Gastroesophageal sphincter (tissue), 3 donors: Measurements from ENCODE around the gene SH3RF3.

Experiments used
- EP300 ChIP-seq: sonication (generic); formaldehyde crosslinking; IDR thresholded peaks from one replicate; pipeline ENCODE4 v1.6.1; 2017; ENCODE audit warnings: antibody characterized with exemption, mild to moderate bottlenecking
- POLR2A ChIP-seq, 2 donors: fragments of 450-650 bp; IDR thresholded peaks; one replicate each; pipeline ENCODE4 v1.6.1; 2017; ENCODE audit warnings: antibody characterized with exemption in 2 of 2, mild to moderate bottlenecking in 2 of 2, moderate library complexity in 1 of 2
- POLR2AphosphoS5 ChIP-seq: sonication (generic); formaldehyde crosslinking; IDR thresholded peaks from one replicate; pipeline ENCODE4 v1.6.1; 2017; ENCODE audit warnings: antibody characterized with exemption
- TF ChIP-seq, protein P1 (sequence below), 4 experiments: fragments of 200-600 bp in 2 of 4; fragments of 450-650 bp in 2 of 4; sonication (generic) in 1 of 4; IDR thresholded peaks; one replicate each; pipeline ENCODE4 v1.5.1; 2017 to 2019; ENCODE audit warnings: antibody characterized with exemption in 4 of 4, mild to moderate bottlenecking in 2 of 4, moderate library complexity in 2 of 4

DNA sequence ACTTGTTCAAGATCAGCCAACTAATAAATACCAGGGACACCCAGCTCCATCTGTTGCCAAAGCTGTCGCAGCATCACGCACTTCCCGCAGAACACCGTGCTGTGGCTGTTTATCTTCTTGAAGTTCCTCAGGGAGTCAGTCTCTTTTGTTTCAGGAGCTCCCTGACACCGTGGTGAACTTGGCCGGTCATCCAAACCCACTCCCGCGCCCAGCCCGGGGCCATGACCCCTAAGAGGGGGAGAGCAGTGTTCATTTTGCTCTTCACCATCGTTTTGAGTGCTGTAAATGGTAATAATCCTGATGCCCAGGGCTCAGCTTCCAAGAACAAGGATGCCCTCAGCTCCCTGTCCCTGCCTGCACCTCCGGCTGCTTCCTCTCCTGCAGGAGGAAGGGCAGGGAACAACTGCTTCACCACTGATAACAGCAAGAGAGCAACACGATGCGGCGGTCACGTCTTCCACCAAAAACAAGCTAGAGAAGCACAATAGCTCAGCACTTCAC is 353.4 kb downstream of the SH3RF3 start:
- TF ChIP-seq POLR2A (IDR thresholded peaks at IDR 0.05) (no peak), POLR2AphosphoS5 (no peak), EP300 (no peak)
- TF ChIP-seq, protein P1, sequence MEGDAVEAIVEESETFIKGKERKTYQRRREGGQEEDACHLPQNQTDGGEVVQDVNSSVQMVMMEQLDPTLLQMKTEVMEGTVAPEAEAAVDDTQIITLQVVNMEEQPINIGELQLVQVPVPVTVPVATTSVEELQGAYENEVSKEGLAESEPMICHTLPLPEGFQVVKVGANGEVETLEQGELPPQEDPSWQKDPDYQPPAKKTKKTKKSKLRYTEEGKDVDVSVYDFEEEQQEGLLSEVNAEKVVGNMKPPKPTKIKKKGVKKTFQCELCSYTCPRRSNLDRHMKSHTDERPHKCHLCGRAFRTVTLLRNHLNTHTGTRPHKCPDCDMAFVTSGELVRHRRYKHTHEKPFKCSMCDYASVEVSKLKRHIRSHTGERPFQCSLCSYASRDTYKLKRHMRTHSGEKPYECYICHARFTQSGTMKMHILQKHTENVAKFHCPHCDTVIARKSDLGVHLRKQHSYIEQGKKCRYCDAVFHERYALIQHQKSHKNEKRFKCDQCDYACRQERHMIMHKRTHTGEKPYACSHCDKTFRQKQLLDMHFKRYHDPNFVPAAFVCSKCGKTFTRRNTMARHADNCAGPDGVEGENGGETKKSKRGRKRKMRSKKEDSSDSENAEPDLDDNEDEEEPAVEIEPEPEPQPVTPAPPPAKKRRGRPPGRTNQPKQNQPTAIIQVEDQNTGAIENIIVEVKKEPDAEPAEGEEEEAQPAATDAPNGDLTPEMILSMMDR (IDR thresholded peaks at IDR 0.05): no peak
